Subcutaneous abdominal adipose tissue (tissue), 5 donors: ENCODE measurements around the gene THADA.

ENCODE experiments used
- H3K27ac ChIP-seq: one replicate; pipeline ENCODE4 v1.7.0; 2013; ENCODE audit warnings: low read depth, mild to moderate bottlenecking, inconsistent platforms, low read length, moderate library complexity
- H3K27me3 ChIP-seq, 5 donors: one replicate each; pipeline ENCODE4 v1.7.0; 2013; ENCODE audit warnings: low read length in 5 of 5, inconsistent platforms in 1 of 5; ENCODE audit not compliant: control insufficient read depth in 5 of 5, insufficient read depth in 4 of 5
- H3K36me3 ChIP-seq, 5 donors: one replicate each; pipeline ENCODE4 v1.7.0; 2013; ENCODE audit warnings: low read length in 5 of 5; ENCODE audit not compliant: control insufficient read depth in 5 of 5, insufficient read depth in 5 of 5
- H3K4me1 ChIP-seq, 5 donors: one replicate each; pipeline ENCODE4 v1.7.0; 2013; ENCODE audit warnings: low read length in 5 of 5, mild to moderate bottlenecking in 3 of 5, moderate library complexity in 1 of 5; ENCODE audit not compliant: control insufficient read depth in 5 of 5, insufficient read depth in 5 of 5
- H3K4me3 ChIP-seq, 5 donors: one replicate each; pipeline ENCODE4 v1.7.0; 2013; ENCODE audit warnings: low read length in 5 of 5, low read depth in 1 of 5
- H3K9ac ChIP-seq, 5 donors: one replicate each; pipeline ENCODE4 v1.7.0; 2013; ENCODE audit warnings: low read length in 5 of 5, mild to moderate bottlenecking in 4 of 5, moderate library complexity in 3 of 5
- H3K9me3 ChIP-seq, 5 donors: one replicate each; pipeline ENCODE4 v1.7.0; 2013; ENCODE audit warnings: low read length in 5 of 5; ENCODE audit not compliant: control insufficient read depth in 5 of 5
- donor health status: healthy.
- donor health status: healthy.
- donor health status: healthy.
- donor health status: healthy.
- donor health status: healthy.

The THADA gene

GRCh38 chr2:43224131-43224570 is 371.7 kb downstream of the THADA start:
- Histone ChIP-seq H3K4me1 (peaks cover 13 to 71% (median 66%) of the 10 kb centered on the region in 5 donors), H3K4me3 (peak overlapping the region; percentile 86 to 96 (median 95)), H3K27me3 (no peaks in the 10 kb centered on the region), H3K9ac (peak overlapping the region; percentile 35 to 92 (median 66)), H3K9me3 (no peaks in the 10 kb centered on the region), H3K36me3 (peaks cover 13 to 36% (median 24%) of the 10 kb centered on the region in 5 donors), H3K27ac (peak overlapping the region; percentile 98)

DNA sequence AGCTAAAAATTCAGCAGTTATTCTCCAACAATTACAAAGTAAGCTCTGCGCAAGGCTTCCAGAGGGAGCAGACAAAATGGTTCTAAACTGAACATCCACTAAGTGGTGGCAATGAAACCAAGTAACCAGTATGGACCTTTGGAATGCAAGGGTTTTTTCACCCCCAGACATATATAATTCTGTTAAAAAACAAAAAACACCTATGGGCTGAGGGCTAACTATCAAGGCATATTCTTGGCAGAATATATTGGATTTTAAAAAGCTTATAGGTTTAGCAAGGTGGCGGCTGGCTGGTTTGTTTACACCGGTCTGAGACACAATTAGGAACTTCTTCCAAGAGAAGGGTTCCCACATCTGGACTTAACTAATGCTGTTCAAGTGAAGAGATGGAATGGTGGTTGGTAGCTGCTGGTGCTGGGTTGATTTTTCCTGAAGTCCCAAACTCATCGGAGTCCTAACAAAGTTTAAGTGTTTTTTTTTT is 372.3 kb downstream of the THADA start:
- Histone ChIP-seq H3K36me3 (peaks cover 13 to 36% (median 24%) of the 10 kb centered on the region in 5 donors), H3K27ac (peak overlapping the region; percentile 98), H3K4me3 (peak overlapping the region; percentile 86 to 96 (median 95)), H3K9me3 (no peaks in the 10 kb centered on the region), H3K4me1 (peaks cover 17 to 71% (median 66%) of the 10 kb centered on the region in 5 donors), H3K27me3 (no peaks in the 10 kb centered on the region), H3K9ac (peak overlapping the region; percentile 60 to 92 (median 78))

GRCh38 chr2:43222475-43223309 is 373.1 kb downstream of the THADA start:
- Histone ChIP-seq H3K9me3 (no peaks in the 10 kb centered on the region), H3K4me1 (peaks cover 11 to 71% (median 66%) of the 10 kb centered on the region in 5 donors), H3K9ac (peak overlapping the region; percentile 57 to 92 (median 66)), H3K36me3 (peaks cover 13 to 36% (median 24%) of the 10 kb centered on the region in 5 donors), H3K27me3 (no peaks in the 10 kb centered on the region), H3K4me3 (peak overlapping the region; percentile 86 to 96 (median 95)), H3K27ac (peak overlapping the region; percentile 98)

DNA sequence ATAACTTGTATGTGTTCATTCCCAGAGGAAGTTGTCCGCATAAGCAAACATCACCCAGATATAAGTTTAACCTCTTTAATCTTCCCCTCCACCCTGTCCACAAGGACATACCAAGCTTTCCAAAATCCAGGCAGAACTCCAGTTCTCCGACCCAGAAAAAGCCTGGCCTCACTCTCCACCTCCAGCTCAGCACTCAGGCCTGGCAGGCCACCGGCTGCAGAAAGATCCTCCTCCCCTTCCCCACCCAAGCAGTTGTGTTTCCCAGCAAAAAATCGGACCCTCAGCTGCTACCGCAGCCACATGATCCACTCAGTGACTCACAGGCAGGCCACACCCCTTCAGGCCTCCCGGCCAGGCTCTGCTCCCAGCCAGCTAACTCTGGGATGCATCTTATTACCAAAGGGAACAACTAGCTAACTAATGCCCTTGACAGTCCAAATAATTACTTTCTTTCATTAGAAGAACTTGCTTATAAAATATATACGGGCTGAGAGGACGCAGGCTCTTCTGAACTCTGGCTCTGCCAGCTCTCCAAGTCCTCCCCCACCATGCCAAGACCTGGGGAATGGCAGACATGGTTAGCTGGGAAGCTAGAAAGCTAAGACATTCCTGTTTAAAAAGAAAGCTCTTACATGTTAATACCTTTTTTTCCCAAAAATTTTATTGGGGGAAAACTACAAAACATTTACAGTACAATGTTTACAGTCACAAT is 373.9 kb downstream of the THADA start:
- Histone ChIP-seq H3K9ac (peak overlapping the region; percentile 51 to 92 (median 66)), H3K9me3 (no peaks in the 10 kb centered on the region), H3K36me3 (peaks cover 13 to 36% (median 24%) of the 10 kb centered on the region in 5 donors), H3K27me3 (no peaks in the 10 kb centered on the region), H3K27ac (peak overlapping the region; percentile 98), H3K4me3 (peak overlapping the region; percentile 86 to 96 (median 95)), H3K4me1 (peaks cover 11 to 66% (median 64%) of the 10 kb centered on the region in 5 donors)

- Histone ChIP-seq H3K9me3 (no peaks in the 10 kb centered on the region), H3K27me3 (no peaks in the 10 kb centered on the region), H3K4me1 (peaks cover 11 to 66% (median 64%) of the 10 kb centered on the region in 5 donors), H3K36me3 (peaks cover 13 to 36% (median 24%) of the 10 kb centered on the region in 5 donors), H3K4me3 (peak overlapping the region; percentile 86 to 96 (median 95)), H3K9ac (peak overlapping the region; percentile 51 to 92 (median 66)), H3K27ac (peak overlapping the region; percentile 98)
Observed at GRCh38 chr2:43221124-43221762, 374.6 kb downstream of the THADA start.

- peaks cover 11 to 65% (median 64%) of the 10 kb centered on the region in 5 donors for H3K4me1 ChIP-seq
- H3K9me3 ChIP-seq, result no peaks in the 10 kb centered on the region
- H3K27me3 ChIP-seq, result no peaks in the 10 kb centered on the region
- H3K36me3 ChIP-seq, result peaks cover 13 to 36% (median 24%) of the 10 kb centered on the region in 5 donors
- H3K4me3 ChIP-seq, result peak overlapping the region; percentile 73 to 96 (median 95)
- peak overlapping the region; percentile 98 for H3K27ac ChIP-seq
- peak overlapping the region; percentile 51 to 92 (median 71) for H3K9ac ChIP-seq
Observed at GRCh38 chr2:43220760-43221123, 375.1 kb downstream of the THADA start.

DNA sequence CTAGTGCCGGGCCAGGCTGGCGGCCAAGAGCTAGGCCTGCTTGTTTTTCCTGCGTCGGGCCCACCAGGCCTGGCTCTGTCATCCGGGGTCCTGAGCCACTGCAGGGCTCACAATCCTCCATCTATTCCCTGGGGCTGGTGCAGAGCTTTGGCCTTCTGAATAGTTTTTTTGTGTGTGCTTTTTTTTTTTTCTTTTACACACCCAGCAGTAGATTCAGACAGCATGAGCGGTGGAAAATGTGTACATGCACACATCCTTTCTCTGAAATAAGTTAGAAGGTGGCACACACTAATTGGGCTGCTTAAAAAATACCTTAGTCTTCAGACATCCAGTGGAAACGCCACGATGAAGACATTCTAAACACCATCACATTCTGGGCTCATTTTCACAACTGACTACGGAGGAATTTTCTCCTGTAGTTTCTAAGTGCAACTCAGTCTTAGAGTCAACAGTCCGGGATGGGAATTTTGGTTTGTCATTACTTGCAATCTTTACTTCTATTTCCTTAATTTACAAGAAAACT is 375.5 kb downstream of the THADA start:
- H3K4me1 ChIP-seq, result peaks cover 11 to 65% (median 63%) of the 10 kb centered on the region in 5 donors
- H3K4me3 ChIP-seq, result peak overlapping the region; percentile 55 to 96 (median 86)
- peak overlapping the region; percentile 98 for H3K27ac ChIP-seq

GRCh38 chr2:43219383-43220228 is 376.2 kb downstream of the THADA start:
- Histone ChIP-seq H3K27me3 (no peaks in the 10 kb centered on the region), H3K27ac (peak overlapping the region; percentile 98), H3K4me1 (peaks cover 11 to 63% (median 61%) of the 10 kb centered on the region in 5 donors), H3K9ac (peak overlapping the region; percentile 26 to 92 (median 71)), H3K4me3 (peak overlapping the region; percentile 55 to 96 (median 86)), H3K36me3 (peaks cover 8 to 30% (median 16%) of the 10 kb centered on the region in 5 donors), H3K9me3 (no peaks in the 10 kb centered on the region)

More for the DNA sequence above, 375.5 kb downstream of the THADA start:
- Histone ChIP-seq H3K9me3 (no peaks in the 10 kb centered on the region), H3K9ac (peak overlapping the region in 4 of 5 donors; percentile 48 to 92 (median 76)), H3K36me3 (peaks cover 13 to 36% (median 23%) of the 10 kb centered on the region in 5 donors), H3K27me3 (no peaks in the 10 kb centered on the region)
